A549 (cell line): Measurements from ENCODE around the gene VAMP1.

ENCODE experiments used
- CHD4 ChIP-seq: fragments of 200-600 bp; sonication (generic); IDR thresholded peaks from 2 replicates; pipeline ENCODE4 v1.6.1; 2016; ENCODE audit warnings: antibody characterized with exemption, mild to moderate bottlenecking, borderline replicate concordance
- EP300 ChIP-seq, 2 experiments: fragments of >200 bp; sonication (Bioruptor Twin); formaldehyde crosslinking; IDR thresholded peaks; 2 replicates in 1 of 2; 3 replicates in 1 of 2; pipeline ENCODE4 v1.6.1; 2016 to 2017
- JUN ChIP-seq, 2 experiments: fragments of >200 bp; sonication (Bioruptor Twin); formaldehyde crosslinking; IDR thresholded peaks; 2 replicates in 1 of 2; 3 replicates in 1 of 2; pipeline ENCODE4 v1.6.1; 2016 to 2017
- POLR2A ChIP-seq: IDR thresholded peaks from 2 replicates; pipeline ENCODE4 v1.6.1; 2012; ENCODE audit warnings: mild to moderate bottlenecking, low read length
- TF ChIP-seq, protein P1 (sequence below): fragments of >200 bp; sonication (Bioruptor Twin); formaldehyde crosslinking; IDR thresholded peaks from 3 replicates; pipeline ENCODE4 v1.5.1; 2016
- TF ChIP-seq, protein P2 (sequence below): fragments of 150-350 bp; IDR thresholded peaks from 2 replicates; pipeline ENCODE4 v1.6.1; 2014; ENCODE audit warnings: low read depth, mild to moderate bottlenecking, low read length

DNA sequence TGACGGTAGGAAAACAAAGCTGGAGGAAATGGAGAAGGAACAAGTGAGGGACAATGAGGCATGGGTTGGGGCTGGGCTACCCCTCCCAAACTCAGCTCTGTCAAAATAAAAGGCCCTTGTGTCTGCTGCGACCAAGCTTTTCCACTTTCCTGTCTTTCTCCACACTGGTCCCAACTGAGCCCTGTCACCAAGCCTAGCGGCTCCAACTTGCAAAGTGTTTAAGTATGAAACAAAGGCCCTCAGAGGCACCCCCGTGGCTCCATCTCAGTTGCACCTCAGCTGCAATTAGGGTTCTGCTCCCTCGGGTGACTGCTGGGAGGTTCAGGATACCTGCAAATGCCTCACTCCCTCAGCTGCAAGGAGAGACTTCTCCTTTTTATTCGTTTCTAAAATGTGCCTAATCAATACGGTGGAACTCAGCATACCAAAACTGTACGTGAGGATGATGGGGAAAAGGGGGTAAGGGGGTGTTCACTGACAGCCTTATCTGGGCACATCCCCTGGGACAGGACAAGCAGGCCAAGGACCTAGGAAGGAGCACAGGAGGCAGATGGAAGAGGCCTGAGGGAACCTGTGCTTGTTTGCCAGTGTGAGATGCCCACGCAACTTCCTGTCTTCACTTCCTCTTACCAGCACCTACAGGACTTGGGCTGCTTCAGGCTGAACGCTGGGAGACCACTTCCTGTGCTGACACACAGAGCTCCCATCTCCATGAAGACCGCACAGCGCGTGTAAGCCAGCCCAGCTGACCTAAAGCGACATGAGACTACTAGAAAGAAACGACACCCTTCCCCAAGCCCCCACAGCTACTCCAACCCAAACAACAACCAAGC, 8.9 kb downstream of the VAMP1 start:
- TF ChIP-seq POLR2A (no peak), CHD4 (no peak), EP300 (IDR thresholded peaks at IDR 0.05) (no peak), JUN (IDR thresholded peaks at IDR 0.05) (no peak)
- TF ChIP-seq, protein P1, sequence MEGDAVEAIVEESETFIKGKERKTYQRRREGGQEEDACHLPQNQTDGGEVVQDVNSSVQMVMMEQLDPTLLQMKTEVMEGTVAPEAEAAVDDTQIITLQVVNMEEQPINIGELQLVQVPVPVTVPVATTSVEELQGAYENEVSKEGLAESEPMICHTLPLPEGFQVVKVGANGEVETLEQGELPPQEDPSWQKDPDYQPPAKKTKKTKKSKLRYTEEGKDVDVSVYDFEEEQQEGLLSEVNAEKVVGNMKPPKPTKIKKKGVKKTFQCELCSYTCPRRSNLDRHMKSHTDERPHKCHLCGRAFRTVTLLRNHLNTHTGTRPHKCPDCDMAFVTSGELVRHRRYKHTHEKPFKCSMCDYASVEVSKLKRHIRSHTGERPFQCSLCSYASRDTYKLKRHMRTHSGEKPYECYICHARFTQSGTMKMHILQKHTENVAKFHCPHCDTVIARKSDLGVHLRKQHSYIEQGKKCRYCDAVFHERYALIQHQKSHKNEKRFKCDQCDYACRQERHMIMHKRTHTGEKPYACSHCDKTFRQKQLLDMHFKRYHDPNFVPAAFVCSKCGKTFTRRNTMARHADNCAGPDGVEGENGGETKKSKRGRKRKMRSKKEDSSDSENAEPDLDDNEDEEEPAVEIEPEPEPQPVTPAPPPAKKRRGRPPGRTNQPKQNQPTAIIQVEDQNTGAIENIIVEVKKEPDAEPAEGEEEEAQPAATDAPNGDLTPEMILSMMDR, result no peak
- TF ChIP-seq, protein P2, sequence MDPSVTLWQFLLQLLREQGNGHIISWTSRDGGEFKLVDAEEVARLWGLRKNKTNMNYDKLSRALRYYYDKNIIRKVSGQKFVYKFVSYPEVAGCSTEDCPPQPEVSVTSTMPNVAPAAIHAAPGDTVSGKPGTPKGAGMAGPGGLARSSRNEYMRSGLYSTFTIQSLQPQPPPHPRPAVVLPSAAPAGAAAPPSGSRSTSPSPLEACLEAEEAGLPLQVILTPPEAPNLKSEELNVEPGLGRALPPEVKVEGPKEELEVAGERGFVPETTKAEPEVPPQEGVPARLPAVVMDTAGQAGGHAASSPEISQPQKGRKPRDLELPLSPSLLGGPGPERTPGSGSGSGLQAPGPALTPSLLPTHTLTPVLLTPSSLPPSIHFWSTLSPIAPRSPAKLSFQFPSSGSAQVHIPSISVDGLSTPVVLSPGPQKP, result no peak
